Mesangial cell (primary cell): ENCODE measurements around the gene GDPD3. TPM values are rescaled to one million over a fixed set of nuclear protein-coding genes. Genes with fewer than 3 reads are reported as not detected.

Source experiments
- total RNA-seq: library from RNA; depleted of rRNA; stranded (reverse); fragments of >200 nt; gene quantifications from 2 replicates; pipeline ENCODE4 v1.2.3, GENCODE V29; 2015

GDPD3 gene, protein sequence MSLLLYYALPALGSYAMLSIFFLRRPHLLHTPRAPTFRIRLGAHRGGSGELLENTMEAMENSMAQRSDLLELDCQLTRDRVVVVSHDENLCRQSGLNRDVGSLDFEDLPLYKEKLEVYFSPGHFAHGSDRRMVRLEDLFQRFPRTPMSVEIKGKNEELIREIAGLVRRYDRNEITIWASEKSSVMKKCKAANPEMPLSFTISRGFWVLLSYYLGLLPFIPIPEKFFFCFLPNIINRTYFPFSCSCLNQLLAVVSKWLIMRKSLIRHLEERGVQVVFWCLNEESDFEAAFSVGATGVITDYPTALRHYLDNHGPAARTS
- 0.16 and 0.76 TPM in 2 replicates for total RNA-seq

DNA sequence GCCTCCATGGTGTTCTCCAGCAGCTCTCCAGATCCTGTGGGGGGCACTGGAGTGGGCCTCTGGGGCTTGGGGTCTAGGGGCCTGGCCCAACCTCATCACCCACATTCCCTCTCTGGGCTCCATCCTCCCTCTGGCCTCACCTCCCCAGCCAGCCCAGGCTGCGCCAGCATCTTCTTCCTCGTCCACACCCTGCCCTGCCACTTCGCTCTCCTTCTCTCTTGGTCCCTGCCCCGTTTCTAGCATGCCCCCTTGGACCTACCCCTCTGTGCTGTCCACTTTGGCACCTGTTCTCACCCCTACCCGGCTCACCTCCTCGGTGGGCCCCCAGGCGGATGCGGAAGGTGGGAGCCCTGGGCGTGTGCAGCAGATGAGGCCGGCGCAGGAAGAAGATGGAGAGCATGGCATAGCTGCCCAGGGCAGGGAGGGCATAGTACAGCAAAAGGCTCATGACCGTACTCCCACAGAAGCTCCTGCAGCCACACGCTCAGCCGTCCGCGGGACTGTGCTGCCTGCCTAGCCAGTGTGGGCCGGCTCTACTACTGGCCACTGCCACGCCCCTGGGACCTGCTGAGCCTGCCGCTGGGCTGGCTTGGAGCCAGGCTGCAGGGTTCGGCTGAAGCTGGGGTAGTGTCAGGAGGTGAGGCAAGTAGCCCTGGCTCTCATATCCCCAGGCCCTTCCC is at the start of gene GDPD3:
Gene GDPD3 (minus strand): TSS at position 507 of the 680 bp plus-strand sequence. CDS start 59 bp downstream, at position 448.

DNA sequence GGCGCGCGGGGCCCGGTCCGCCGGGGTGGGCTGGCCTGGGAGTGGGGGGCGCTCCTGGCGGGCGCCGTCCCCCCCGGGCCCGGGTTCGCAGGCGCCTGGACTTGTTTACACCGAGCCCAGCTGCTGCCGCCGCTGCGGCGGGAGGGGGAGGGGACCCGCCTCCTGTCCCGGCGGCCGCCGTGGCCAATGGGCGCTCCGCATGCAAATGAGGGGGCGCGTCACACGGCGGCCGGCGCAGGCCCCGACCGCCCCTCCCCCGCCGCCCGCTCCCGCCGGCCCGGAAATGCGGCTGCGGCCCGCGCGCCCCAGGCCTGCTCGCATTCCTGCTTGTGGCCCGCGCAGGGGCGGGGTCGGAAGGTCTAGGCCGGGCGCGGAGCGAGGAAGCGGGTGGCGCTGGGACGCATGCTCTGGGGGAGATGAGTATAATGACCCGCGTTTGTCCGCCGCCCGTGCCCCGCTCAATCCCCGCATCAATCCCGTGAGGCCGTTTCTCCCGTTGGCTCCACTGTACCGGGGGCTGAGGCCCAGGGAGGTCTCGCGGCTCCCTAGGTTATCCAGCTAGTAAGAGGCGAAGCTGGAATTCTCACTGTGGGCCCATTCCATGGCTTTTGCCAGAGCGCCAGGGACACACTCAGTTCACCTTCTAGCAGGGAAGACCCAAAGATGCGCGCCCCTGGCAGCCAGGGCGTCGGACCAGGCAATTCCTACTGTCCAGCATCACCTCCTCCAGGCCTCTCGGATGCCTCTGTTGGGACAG is 17.1 kb downstream of the GDPD3 start, which contains the start of gene YPEL3:
Gene YPEL3 (minus strand): TSS at position 109 of the 757 bp plus-strand sequence. CDS start 731 bp downstream, outside the sequence.

DNA sequence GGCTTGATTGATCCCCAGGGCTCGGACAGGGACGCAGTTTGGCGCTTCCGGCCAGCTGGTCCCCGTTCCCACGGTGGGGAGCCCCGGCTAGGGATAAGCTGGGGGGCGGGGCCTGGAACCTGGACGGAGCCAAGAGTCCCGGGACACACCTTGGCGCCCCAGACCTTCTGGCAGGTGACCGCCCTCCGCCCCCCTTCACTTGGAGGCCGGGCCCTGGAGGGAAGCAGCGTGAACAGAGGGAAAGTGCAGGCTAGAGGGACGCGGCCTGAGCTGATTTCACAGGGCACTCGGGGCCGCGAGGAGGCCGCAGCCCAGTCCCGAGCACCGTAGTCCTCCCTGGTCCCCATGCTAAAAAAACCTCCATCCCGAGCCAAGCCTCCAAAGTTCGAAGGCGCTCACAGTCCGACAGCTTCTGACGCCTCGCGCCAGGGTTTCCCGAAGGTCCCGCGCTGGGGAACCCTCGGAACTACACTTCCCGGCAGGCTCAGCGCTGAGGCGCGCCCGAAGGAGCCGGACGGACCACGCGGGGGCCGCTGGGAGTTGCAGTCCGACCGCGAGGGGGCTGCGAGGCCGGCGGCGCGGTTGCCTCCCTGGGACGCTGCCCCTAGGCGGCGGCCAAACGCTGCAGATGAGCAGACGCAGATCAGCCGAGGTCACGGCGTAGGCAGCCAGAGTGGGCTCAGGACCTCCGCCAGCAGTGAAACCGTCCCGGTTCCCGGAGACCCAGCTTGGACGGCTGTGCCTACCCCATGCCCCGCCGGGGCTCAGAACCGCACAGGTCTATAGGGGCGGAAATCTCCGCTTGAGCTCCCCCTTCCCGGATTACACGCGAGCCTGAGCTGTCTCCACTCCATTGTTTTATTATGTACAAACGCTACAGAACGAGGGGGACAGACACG is 21.6 kb downstream of the GDPD3 start, which contains the start of gene TBX6:
Gene TBX6 (minus strand): TSS at position 451 of the 899 bp plus-strand sequence. CDS start 731 bp downstream, outside the sequence.

GRCh38 chr16:30075503-30076275 is 37.6 kb downstream of the GDPD3 start, which contains the start of gene PPP4C:
PPP4C (plus strand) TSS chr16:30075994; CDS start chr16:30076378, 384 bp downstream.

GRCh38 chr16:30065102-30065942 is 48.0 kb downstream of the GDPD3 start, which contains the start of gene ALDOA:
ALDOA (plus strand) TSS chr16:30065760; CDS start chr16:30066898, 1,138 bp downstream.

Other genes with a start within 250 kb of the GDPD3 start
- gene SEZ6L2, start 214.0 kb downstream of the GDPD3 start, total RNA-seq, result 13.0 and 66.6 TPM in 2 replicates
- 13.9 and 25.9 TPM in 2 replicates for gene ASPHD1, start 213.0 kb downstream of the GDPD3 start, total RNA-seq
- 11.4 and 12.5 TPM in 2 replicates for gene KCTD13, start 187.3 kb downstream of the GDPD3 start, total RNA-seq
- gene TMEM219, start 151.5 kb downstream of the GDPD3 start, total RNA-seq, result 89.3 and 173 TPM in 2 replicates
- gene TAOK2, start 139.7 kb downstream of the GDPD3 start, total RNA-seq, result 32.3 and 39.7 TPM in 2 replicates
- gene HIRIP3, start 117.9 kb downstream of the GDPD3 start, total RNA-seq, result 5.7 and 21.7 TPM in 2 replicates
- 39.2 and 97.6 TPM in 2 replicates for gene INO80E, start 117.3 kb downstream of the GDPD3 start, total RNA-seq
- gene DOC2A, start 102.5 kb downstream of the GDPD3 start, total RNA-seq, result 0.49 and 0.76 TPM in 2 replicates
- gene C16orf92, start 90.3 kb downstream of the GDPD3 start, total RNA-seq, result not detected in 2 replicates
- gene TLCD3B, start 82.3 kb downstream of the GDPD3 start, total RNA-seq, result 0.13 and 0.98 TPM in 2 replicates
- 908 and 1,156 TPM in 2 replicates for gene ALDOA, start 47.8 kb downstream of the GDPD3 start, total RNA-seq
- 111 and 141 TPM in 2 replicates for gene PPP4C, start 37.5 kb downstream of the GDPD3 start, total RNA-seq
- gene TBX6, start 21.6 kb downstream of the GDPD3 start, total RNA-seq, result 1.4 TPM in 1 of 2 replicates, not detected in the other
- 17.4 and 95.1 TPM in 2 replicates for gene YPEL3, start 17.3 kb downstream of the GDPD3 start, total RNA-seq
- 35.7 and 64.1 TPM in 2 replicates for gene MAPK3, start 9.7 kb upstream of the GDPD3 start, total RNA-seq
- gene CORO1A, start 70.1 kb upstream of the GDPD3 start, total RNA-seq, result 3.0 and 10.1 TPM in 2 replicates
- 122 and 439 TPM in 2 replicates for gene BOLA2B, start 80.1 kb upstream of the GDPD3 start, total RNA-seq
- 92.7 and 110 TPM in 2 replicates for gene SLX1A, start 80.3 kb upstream of the GDPD3 start, total RNA-seq
- gene SULT1A3, start 85.7 kb upstream of the GDPD3 start, total RNA-seq, result 2.8 and 7.6 TPM in 2 replicates
- gene NPIPB13, start 134.9 kb upstream of the GDPD3 start, total RNA-seq, result 0.63 and 2.9 TPM in 2 replicates
- 39.6 and 43.5 TPM in 2 replicates for gene CD2BP2, start 241.8 kb upstream of the GDPD3 start, total RNA-seq